Stimulated activated CD4-positive, alpha-beta T cell treated with anti-CD3 and anti-CD28 coated beads, Interleukin-4, amount 100 ng/mL, for 4 hours (primary cell): ENCODE results near the gene IL1RL2.

Source experiments
- DNase-seq, 2 experiments: peaks; one replicate each; pipeline ENCODE4 v3.0.0-alpha.2; 2020

IL1RL2 gene

DNA sequence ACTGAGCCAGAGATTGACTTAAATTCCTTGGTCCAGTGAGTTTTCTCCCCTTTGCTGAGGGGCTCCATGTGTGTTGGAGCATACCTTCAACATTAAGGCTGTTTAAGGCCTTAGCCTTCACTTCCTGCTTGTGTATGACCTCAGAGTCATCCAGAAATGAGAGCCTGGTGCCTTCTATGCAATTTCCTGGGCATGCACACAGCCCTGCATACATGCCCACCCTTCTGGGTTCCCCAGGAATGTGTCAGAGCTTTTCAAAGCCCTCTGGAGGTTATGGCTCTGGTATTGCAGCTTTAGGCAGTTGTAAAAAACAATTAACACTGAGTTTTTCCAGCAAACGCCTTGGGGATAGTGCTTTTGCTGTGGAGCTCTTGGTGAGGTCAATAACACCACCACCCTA, 27.5 kb upstream of the IL1RL2 start:
- DNase-seq, result no peak

- no peak for DNase-seq
Measured at GRCh38 chr2:102166189-102166845, 20.5 kb upstream of the IL1RL2 start.

DNA sequence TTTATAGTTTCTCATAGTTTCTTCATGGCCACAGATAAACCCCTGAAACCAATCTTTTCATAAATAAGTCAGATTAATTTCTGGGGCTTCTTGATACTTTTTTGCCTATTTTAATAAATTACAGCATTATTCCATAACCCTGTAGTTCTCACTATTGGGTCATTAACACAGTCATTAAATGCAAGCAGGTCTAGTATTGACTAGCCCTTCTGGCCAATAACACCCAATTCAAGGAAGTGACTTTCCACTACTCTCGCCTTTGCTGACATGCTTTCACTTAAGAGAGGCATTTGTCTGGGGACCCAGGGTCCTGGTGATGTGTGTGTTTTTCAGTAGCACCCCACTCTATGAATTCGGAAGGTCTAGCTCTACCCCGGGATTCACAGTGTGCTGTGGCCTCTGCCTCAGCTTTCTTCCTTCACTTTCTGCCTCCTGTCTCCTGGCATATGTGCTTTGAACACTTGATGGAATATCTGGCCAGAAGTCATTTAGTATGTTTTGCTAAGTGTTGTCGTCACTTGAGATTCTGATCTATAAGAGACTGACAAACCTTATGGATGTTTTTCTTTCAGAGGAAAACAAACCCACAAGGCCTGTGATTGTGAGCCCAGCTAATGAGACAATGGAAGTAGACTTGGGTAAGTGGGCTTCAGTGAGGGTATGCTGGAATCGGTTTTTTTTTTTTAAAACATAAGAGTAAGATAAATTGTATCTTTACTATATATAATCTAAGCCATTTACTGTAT, 18.6 kb upstream of the IL1RL2 start:
- DNase-seq, result no peak

- DNase-seq, result no peak
Measured at GRCh38 chr2:102171946-102172345, 14.9 kb upstream of the IL1RL2 start.

DNA sequence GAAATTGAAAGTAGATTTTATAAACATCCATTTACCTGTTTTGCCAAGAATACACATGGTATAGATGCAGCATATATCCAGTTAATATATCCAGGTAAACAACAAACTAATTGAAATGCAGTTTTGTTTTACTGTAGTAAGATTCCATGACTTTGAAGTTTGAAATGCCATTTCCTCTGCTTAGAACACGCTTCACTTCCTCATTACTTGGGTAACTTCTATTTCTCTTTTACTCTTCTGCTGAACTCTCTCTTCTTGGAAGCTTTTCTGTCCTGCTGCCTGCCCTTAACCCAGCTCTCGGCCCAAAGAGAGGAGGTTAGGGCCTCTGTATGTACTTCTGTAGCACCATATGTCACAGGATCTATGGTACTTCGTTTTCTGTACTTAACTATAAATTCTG, 14.1 kb upstream of the IL1RL2 start:
- no peak for DNase-seq

- DNase-seq, result no peak
Measured at GRCh38 chr2:102176172-102176571, 10.7 kb upstream of the IL1RL2 start.

- no peak for DNase-seq
Measured at GRCh38 chr2:102177814-102178478, 8.9 kb upstream of the IL1RL2 start.

DNA sequence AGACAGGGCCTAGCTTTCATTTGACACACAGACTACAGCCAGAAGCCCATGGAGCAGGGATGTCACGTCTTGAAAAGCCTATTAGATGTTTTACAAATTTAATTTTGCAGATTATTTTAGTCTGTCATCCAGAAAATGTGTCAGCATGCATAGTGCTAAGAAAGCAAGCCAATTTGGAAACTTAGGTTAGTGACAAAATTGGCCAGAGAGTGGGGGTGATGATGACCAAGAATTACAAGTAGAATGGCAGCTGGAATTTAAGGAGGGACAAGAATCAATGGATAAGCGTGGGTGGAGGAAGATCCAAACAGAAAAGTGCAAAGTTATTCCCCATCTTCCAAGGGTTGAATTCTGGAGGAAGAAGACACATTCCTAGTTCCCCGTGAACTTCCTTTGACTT, 7.8 kb upstream of the IL1RL2 start:
- no peak for DNase-seq

DNA sequence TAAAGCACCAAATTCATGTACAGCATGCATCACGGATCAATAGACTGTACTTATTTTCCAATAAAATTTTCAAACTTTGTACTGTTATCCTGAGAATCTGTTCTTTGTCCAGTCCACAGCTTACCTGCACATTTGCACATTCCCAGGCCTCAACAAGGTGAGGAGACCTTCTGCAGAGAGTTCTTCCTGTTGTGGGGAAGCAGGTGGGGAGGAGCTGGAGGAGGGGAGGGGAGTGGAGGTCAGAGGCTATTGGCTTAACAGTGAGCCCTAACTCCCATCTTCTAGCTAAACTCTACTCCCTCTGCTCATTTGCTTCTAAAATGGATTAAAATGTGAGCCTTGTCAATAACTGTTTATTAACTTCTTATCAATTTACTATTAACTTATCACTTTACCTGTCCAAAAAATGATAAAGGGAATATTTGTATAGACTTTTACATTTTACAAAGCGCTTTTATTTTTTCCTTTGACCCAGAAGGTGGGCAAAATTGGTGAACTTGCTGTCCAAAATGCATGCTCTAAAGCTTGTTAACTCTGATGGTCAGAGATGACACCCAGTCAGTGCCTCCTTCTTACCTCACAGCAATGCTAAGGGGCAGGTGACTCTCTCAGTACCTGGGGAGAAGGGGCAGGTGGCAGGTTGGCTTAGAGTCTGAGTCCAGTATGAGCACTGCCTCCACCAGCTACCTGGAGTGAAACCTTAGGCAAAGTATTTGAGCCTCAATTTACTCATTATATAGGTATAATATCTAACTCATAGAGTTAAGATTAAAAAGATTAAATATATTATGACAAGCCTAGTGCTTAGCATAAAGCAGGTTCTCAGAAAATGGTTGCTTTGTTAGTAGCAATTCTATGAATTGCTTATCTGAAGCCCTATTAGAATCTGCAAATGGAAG, 6.8 kb upstream of the IL1RL2 start:
- no peak for DNase-seq

DNA sequence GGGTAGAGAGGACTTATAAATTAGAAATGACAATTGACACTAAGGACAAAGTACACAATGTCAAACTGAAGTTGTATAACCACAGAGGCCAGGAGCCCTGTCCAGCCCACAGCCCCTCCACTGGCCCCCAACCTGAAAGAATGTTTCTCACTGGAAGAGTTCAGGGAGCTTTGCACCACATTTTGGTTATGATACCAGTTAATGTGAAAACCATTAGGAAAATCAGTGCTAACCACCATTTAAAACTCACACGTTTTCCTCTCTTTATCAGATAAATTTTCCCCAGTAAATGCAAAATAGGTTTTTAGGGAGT, 6.2 kb upstream of the IL1RL2 start:
- no peak for DNase-seq

DNA sequence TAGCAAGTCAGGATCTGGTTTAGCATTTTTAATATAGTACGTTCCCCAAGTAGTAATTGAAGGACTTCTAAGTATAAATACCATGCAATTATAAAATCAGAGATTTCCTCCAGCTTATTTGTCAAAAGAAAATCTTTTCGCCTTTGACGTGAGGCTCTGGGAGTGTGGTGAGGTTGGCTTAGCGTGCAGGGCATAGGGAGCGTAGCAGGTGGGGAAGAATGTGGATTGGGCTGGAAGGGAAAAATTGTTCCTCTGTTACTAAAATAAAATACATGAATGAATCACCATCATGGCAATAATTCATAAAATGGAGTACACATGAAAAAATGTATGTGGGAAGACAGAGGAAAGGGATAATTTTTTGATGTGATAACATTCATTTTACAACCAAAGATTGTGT, 5.4 kb upstream of the IL1RL2 start:
- no peak for DNase-seq

DNA sequence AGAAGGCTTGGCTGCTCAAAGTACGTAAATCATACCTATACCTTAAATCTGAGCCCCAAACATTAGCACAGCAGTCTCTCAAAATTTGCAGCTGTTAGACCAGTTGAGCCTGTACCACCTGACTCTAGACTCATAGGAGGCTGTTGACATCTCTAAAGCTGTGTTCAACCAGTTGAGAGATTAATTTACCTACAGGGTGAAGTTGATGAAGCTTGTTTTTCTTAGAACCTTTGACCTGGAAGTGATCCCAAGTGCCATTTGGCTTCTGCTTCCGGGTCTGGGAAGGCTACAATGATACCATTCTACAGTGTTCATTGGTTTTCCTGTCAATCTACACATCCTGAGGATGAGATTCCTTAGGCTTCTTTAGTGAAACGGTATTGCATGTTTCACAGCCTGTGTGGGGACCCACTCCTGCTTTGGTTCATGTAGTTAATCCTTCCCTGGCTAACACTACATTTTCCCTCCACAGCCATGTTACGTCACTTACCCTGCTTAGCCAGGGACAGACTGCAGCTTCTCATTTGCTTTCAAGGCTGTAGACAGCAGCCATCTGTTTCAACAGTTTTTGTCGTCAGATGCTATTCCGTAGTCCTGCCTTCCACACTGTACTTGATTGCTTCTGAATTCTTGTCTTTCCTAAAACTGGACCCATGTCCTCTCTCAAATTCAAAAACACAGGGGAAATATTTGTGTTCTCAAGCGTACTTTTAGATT, 4.7 kb upstream of the IL1RL2 start:
- DNase-seq, result no peak

DNA sequence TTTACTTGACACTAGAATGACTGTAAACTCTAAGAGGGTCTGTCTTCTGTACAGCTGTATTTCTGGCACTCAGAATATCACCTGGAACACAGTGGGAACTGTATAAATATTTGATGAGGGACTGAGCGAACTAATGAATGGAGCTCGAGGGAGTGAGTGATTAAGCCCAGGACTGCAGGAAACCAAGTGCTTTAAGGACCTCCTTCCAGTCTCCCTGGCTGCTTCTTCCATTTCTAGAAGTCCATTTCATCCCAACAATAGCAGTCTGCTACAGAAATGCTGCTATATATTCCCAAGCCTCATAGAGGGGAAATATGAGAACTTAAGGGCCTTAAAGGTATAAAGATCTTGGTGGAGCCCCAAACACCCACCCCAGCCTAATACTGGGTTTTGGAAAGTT, 2.8 kb upstream of the IL1RL2 start:
- DNase-seq, result no peak

DNA sequence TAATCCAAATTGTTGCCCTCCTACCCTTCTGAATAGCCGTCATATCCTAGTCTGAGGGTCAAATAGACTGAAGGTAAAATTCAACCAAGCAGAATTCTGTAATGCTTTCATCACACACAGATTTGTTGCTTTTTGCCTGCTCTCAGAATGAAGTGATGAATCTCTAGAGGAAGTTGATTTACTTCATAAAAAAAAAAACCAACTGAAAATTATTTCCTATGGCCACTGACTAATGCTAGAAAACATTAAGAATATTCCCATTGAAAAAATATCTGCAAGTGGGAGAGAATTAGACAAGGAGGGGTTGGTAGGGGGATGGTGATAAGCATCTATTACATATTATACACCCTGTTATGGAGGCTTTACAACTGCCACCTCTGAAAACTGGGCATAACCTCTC, 2.3 kb upstream of the IL1RL2 start:
- DNase-seq, result no peak

GRCh38 chr2:102185347-102185746, 1.5 kb upstream of the IL1RL2 start:
- no peak for DNase-seq

DNA sequence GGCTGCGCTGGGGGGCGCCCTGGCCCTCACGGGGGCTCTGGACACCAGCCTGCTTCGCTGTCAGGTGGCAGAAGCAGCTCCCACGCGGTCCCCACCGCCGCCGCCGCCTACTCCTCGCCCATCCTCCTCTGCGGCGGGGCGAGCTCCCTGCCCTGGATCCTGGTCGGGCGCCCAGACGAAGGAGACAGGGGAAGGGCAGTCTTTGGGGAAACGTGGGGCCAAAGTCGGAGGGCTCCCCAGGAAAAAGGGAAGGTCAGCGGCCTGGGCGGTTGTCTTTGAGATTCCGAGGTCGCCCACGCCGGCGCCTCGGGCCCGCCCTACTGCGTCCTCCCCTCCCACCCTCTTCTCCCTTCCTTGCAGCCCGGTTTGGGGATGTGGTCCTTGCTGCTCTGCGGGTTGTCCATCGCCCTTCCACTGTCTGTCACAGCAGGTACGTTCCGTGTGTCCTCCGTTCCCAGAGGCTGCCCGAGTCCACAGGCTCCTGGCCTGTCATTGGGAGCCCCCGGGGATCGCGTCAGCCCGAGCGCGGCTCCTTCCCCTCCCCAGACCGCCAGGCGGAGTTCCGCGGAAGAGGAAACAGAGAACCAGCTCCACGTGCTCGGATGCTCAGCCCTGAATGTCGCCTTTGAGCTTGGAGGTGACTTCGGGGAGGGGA, 800 bp downstream of the IL1RL2 start:
- DNase-seq, result peak; percentile 59 to 68

DNA sequence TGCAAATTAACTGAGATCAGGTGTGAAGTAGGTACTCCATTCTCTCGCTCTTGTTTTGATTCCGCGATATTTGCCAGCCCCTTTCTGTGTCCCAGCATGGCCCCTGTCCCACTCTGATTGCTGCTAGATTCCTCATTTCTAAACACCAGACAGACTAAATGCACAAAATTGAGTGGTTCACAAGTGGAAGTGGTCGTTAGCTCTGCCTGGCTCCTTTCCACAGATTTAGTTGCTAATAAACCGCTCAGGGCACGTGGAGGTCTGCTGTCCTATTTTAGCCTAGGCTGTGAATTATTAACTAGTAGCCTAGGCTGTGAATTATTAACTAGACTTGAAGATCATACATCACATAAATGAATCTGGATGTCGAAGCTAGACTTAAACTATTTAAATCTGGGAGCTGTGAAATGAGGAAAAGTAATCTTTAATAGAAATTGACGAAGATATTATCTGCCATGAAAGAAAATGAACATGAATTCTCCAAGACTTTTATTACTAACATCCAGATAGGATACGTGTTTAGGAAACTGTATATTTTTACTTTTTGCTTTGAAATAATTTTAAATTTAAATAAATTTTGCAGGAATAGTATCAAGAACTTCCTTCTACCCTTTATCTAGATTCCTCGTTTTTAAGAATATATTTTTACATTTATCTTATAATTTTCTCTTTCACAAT, 3.7 kb downstream of the IL1RL2 start:
- DNase-seq, result no peak

DNA sequence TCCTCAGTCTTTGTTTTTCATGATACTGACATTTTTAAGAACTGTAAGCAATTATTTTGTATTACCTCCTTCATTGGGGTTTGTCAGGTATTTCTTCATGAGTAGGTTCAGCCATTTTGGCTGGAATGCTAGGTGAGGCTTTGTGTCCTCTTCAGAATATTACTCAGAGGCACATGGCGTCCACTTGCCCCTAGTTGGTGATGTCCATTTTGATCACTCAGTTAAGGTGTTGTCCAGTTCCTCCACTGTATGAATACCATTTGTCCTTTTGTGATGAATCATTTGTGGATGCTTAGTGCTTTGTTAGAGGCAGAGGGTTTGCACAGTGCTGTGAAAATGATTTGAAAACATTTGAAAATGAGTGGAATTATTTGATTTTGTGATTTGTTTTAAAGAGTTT, 4.7 kb downstream of the IL1RL2 start:
- no peak for DNase-seq

DNA sequence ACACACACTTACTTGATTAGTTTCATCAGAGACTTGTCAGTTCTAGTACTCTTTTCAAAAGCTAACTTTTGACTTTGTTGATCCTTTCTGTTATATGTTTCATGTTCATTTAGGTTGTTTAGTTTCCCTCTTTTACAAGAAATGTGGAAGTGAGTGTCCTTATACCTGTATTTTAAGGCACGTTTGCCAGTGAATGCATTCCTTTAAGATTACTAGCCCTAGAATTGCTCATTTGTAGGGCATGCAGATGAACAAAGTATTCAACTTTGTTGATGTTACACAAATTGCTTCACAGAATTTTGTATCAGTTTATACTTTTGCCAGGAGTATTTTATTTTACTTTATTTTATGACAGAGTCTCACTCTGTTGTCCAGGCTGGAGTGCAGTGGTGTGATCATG, 6.3 kb downstream of the IL1RL2 start:
- no peak for DNase-seq

- DNase-seq, result no peak
Measured at GRCh38 chr2:102194609-102195268, 7.9 kb downstream of the IL1RL2 start.
